Occipital lobe (tissue), 2 donors: Measurements from ENCODE around the gene BAZ2B. TPM values are rescaled to one million over a fixed set of nuclear protein-coding genes. Genes with fewer than 3 reads are reported as not detected.
"Not testable (repeated sequence)": the region's sequence is repeated elsewhere in the genome, so short reads cannot be mapped to it uniquely, and the experiment has no call there.

Experiments
- DNase-seq: peaks from one replicate; lab custom pipeline; 2025; lab: John Stamatoyannopoulos, UW
- total RNA-seq: library from RNA; depleted of rRNA; stranded (reverse); fragments of >200 nt; gene quantifications from one replicate; pipeline ENCODE4 v1.2.3, GENCODE V29; 2014

Gene BAZ2B
- total RNA-seq, 1 donor from 2014 or later = 189 TPM

DNA sequence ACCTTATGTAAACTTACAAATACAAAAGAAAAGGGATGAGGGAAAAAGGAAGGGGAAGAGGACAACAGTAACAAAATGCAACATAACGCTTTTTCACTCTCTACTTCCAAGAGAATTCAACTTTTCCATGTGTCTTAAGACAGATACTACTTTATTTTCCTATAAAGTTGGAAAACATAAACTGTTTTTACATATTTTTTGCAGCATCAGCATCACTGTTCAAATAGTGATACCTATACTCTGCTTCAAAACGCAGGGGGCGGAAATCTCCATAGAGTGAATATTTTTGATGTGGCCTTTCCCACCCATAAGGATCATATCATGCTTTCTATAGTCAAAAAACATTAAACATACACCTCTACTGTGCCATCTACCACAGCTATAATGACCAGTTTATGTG lies 77.5 kb downstream of the BAZ2B start:
- DNase-seq = no peak

GRCh38 chr2:159535261-159535660 lies 81.1 kb downstream of the BAZ2B start:
- DNase-seq = not testable (repeated sequence)

GRCh38 chr2:159531475-159531874 lies 84.9 kb downstream of the BAZ2B start:
- no peak for DNase-seq

GRCh38 chr2:159526433-159526832 lies 89.9 kb downstream of the BAZ2B start:
- DNase-seq = no peak

- DNase-seq = no peak
Measured at GRCh38 chr2:159525012-159525411, 91.3 kb downstream of the BAZ2B start.

GRCh38 chr2:159521272-159521671 lies 95.1 kb downstream of the BAZ2B start:
- no peak for DNase-seq

DNA sequence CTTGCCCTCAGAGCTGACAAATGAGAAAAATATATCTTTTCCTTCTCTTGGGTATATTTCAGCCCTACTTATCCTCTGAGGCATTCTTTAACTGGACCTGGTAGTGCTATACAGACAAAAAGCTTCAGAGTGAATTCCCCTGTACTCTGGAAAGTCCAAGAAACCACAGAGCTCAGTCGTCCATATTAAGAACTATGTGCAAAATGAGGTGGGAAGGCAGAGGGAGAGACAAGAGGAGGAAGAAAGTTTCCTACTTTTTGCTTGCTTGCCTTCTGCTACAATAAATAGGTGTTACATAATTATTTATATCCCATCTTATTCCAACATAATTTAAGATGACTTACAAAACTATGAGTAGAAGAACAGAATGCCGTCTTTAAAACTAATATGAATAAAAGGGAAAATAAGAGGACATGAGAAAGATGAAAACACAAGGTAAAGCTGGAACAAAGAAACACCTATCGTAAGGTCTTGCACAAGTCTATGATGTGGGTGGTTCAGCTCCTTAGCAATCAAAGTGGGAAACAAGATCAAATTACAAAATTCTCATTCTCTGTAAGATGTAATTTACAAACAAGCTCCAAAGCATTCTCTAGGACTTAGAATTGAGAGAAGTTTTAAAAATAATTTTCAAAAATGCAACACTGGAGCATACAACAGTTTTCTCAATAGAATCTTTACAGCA lies 97.9 kb downstream of the BAZ2B start:
- DNase-seq = no peak

DNA sequence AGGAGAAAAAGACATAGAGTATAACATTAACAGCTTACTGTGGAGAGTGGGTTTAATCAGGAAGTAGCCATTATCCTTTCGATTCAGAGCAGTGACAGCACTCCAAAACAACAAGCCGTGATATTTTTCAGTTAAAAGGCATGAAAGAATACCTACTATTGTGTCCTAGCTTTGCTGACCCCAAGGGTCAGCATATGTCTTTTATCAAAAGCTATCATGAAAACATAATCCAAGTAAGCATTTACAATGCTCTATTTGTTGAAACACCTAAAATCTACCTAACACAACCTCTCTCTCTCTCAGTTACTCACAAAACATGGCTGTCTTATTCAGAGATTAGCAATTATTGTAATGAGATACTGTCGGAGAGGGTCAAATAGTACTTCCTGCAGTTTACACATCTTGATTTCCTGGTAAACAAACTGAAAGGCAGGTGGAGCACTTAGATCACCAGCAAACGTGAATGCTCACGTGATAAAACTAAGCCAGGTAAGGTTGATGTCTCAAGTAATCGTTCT lies 100.0 kb downstream of the BAZ2B start:
- DNase-seq = no peak

DNA sequence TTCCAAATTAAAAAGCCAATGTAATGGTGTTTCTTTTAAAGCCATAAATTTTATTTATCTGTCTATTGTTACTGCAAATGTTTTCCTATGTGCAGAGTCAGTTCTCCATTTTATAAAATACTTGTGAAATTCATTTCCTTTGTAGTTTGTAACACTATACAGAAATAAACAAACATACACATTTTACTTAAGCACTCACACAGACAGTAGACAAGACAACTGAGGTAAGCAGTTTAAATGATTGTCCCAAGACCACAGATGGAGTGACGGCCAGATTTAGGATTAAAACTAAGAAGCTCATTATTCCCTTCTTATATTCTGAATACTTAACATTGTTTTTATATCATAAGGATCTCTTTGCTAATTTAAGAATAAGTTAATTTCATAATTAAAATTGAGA lies 100.9 kb downstream of the BAZ2B start:
- no peak for DNase-seq

GRCh38 chr2:159513745-159514144 lies 102.6 kb downstream of the BAZ2B start:
- no peak for DNase-seq

- DNase-seq = no peak
Measured at GRCh38 chr2:159508140-159508539, 108.2 kb downstream of the BAZ2B start.

GRCh38 chr2:159506764-159507440 lies 109.4 kb downstream of the BAZ2B start:
- no peak for DNase-seq

GRCh38 chr2:159506202-159506601 lies 110.1 kb downstream of the BAZ2B start:
- no peak for DNase-seq

DNA sequence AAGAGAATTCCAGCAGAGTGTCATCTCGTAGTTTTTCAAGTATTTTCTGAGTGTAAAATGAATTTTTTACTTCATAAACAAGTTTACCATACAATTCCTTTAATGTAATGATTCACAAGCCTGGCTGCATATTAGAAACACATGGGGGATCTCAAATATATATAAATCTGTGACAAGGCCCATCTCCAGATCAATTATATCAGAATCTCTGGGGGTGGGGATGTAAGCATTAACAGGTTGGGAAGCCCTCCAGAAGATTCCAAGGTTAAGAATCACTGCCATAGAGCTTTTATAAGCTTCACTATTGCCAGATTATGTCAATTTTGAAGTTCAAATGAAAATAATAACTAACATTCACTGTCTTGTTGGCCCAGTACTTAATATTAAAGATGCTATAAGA lies 111.2 kb downstream of the BAZ2B start:
- no peak for DNase-seq

- no peak for DNase-seq
Measured at GRCh38 chr2:159501743-159502142, 114.6 kb downstream of the BAZ2B start.

- DNase-seq = no peak
Measured at GRCh38 chr2:159497847-159498246, 118.5 kb downstream of the BAZ2B start.

DNA sequence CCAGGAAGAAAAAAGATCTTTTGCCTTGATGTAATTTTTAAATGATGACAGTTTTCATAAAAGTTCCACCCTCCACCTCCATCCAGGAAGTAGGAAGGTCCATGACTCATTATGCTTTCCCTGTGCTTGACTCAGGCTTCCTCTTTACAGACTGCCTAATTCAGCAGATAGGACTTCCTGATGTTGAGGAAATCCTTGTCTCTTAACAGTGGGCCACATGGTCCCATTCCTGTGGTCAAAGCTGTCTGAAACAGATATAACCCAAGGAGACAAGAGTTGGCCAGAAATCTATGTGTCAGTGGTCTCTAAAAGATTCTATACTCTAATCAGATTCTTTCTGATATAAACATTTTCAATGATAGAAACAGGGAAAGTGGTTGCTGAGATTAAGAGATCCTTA lies 119.1 kb downstream of the BAZ2B start:
- no peak for DNase-seq

DNA sequence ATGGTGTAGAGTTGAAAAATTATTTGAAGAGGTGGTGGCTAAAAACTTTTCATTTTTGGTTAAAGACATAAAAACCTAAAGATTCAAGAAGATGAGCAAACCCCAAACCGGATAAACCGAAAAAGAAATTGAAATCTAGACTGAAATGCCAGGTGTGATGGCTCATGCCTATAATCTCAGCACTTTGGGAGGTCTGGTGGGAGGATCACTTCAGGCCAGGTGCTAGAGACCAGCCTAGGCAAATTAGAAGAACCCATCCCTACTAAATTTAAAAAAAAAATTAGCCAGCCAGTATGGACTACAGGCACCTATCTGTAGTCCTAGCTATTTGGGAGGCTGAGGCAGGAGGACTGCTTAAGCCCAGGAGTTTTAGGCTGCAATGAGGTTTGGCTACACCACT lies 126.9 kb downstream of the BAZ2B start:
- no peak for DNase-seq

DNA sequence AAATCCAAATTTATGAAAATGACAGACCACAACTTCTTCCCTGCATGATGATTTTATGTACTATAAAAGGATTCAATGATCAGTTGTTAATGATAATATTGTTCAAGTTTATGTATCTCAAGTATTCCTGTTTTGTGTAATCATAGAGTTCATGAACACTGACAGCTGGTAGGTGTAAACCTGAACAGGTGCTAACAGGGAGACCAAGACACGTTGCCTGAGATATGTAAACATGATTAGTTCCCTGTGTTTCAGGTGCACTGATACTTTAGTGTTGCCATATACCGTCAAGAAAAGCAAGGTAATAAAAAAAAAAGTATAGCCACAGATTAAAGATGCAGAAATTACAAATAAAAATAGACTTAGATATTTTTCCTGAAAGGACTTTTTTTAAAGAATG lies 131.8 kb downstream of the BAZ2B start:
- DNase-seq = no peak

DNA sequence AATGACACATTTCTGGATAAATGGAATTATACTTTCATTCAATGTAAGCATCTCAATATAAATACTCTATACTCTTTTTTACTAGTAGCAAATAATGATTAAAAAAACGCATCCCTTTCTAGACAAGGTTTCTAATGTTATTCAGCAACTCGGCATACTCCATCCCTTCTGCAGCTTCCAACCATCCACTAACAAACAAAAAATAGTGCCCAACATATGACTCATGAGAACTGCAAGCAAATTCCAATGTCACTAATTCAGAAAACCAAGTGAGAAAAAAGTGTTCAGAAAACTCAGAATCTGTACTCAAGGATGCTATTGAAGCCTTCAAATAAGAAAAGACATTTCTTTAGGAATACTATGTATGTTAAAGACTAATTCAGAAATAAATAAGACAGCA lies 140.0 kb downstream of the BAZ2B start:
- DNase-seq = no peak

GRCh38 chr2:159475793-159476192 lies 140.6 kb downstream of the BAZ2B start:
- no peak for DNase-seq

DNA sequence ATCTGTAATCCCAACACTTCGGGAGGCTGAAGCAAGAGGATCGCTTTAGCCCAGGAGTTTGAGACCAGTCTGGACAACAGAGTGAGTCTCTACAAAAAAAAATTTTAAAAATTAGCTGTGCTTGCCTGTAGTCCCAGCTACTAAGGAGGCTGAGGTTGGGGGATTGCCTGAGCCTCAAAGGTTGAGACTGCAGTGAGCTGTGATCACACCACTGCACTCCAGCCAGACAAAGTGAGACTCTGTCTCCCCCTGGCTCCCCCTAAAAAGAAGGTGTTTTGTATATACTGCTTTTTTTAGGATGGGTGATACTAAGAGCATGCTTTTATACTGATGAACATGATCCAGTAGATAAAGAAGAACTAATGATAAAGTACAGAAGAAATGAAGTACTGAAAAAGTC lies 145.0 kb downstream of the BAZ2B start:
- DNase-seq = no peak

GRCh38 chr2:159468257-159468656 lies 148.1 kb downstream of the BAZ2B start:
- no peak for DNase-seq
